Neural cell (in vitro differentiated cells): Measurements from ENCODE around the gene DNAJB6.

Experiments
- CTCF ChIP-seq: fragments of 450-650 bp; IDR thresholded peaks from 2 replicates; pipeline ENCODE4 v1.5.1; 2014; ENCODE audit warnings: antibody characterized with exemption, mild to moderate bottlenecking, moderate library complexity; ENCODE audit not compliant: poor library complexity, severe bottlenecking
- EZH2 ChIP-seq: fragments of 200-600, 300-800 bp; shearing (Covaris generic), sonication (generic); IDR thresholded peaks from 2 replicates; pipeline ENCODE4 v1.6.1; 2014; ENCODE audit warnings: antibody characterized with exemption, low read length, borderline replicate concordance, mild to moderate bottlenecking; ENCODE audit not compliant: insufficient read depth, poor library complexity, severe bottlenecking
- POLR2AphosphoS5 ChIP-seq: IDR thresholded peaks from 2 replicates; pipeline ENCODE4 v1.6.1; 2012

- no peak for TF ChIP-seq CTCF
- no peak for TF ChIP-seq POLR2AphosphoS5
- TF ChIP-seq EZH2: no peak
These were observed 92.9 kb downstream of the DNAJB6 start for GRCh38 chr7:157429680-157430224.
